ENCODE results near the gene LINC01488. TPM values are rescaled to one million over a fixed set of nuclear protein-coding genes. Genes with fewer than 3 reads are reported as not detected.

LINC01488 gene
- total RNA-seq, 2 donors from 2014 or later: not detected

- intact Hi-C loops (cut with DNase I): no loop called here
- H3K4me3 ChIP-seq: no peak overlapping the region
- no peak for DNase-seq
- H3K9me3 ChIP-seq: no peaks in the 10 kb centered on the region
- no peak for TF ChIP-seq CTCF (IDR thresholded peaks at IDR 0.05)
- no peaks in the 10 kb centered on the region for H3K36me3 ChIP-seq
- no peaks in the 10 kb centered on the region for H3K27me3 ChIP-seq
- no peak overlapping the region for H3K9ac ChIP-seq (ENCODE audit: low read depth in 2 of 2, low read length in 2 of 2)
- H3K27ac ChIP-seq: no peak overlapping the region
- no peaks in the 10 kb centered on the region for H3K4me1 ChIP-seq
Observed at GRCh38 chr11:69496631-69497220, 15.3 kb downstream of the LINC01488 start.

- no peak for TF ChIP-seq CTCF (IDR thresholded peaks at IDR 0.05)
- H3K36me3 ChIP-seq: no peaks in the 10 kb centered on the region
- H3K4me3 ChIP-seq: no peak overlapping the region
- no peak overlapping the region for H3K9ac ChIP-seq (ENCODE audit: low read depth in 2 of 2, low read length in 2 of 2)
- H3K27ac ChIP-seq: no peak overlapping the region
- no peaks in the 10 kb centered on the region for H3K27me3 ChIP-seq
- no peaks in the 10 kb centered on the region for H3K9me3 ChIP-seq
- no peaks in the 10 kb centered on the region for H3K4me1 ChIP-seq
- intact Hi-C loops (cut with DNase I): no loop called here
- DNase-seq: no peak
Observed at GRCh38 chr11:69497221-69497787, 15.8 kb downstream of the LINC01488 start.

GRCh38 chr11:69498614-69499175 lies 17.2 kb downstream of the LINC01488 start:
- TF ChIP-seq CTCF (IDR thresholded peaks at IDR 0.05): no peak
- intact Hi-C loops (cut with DNase I): no loop called here
- no peak for DNase-seq

GRCh38 chr11:69499186-69499917 lies 17.9 kb downstream of the LINC01488 start:
- Histone ChIP-seq H3K9ac (ENCODE audit: low read depth in 2 of 2, low read length in 2 of 2) (no peak overlapping the region), H3K27me3 (no peaks in the 10 kb centered on the region), H3K4me1 (no peaks in the 10 kb centered on the region), H3K27ac (no peak overlapping the region), H3K36me3 (no peaks in the 10 kb centered on the region), H3K4me3 (no peak overlapping the region), H3K9me3 (no peaks in the 10 kb centered on the region)
- DNase-seq: no peak
- intact Hi-C loops (cut with DNase I): no loop called here
- TF ChIP-seq CTCF (IDR thresholded peaks at IDR 0.05): no peak

More at GRCh38 chr11:69498614-69499175, 17.2 kb downstream of the LINC01488 start:
- H3K9ac ChIP-seq (ENCODE audit: low read depth in 2 of 2, low read length in 2 of 2): no peak overlapping the region
- no peak overlapping the region for H3K27ac ChIP-seq
- no peaks in the 10 kb centered on the region for H3K27me3 ChIP-seq
- no peaks in the 10 kb centered on the region for H3K36me3 ChIP-seq
- no peaks in the 10 kb centered on the region for H3K4me1 ChIP-seq
- H3K4me3 ChIP-seq: no peak overlapping the region
- H3K9me3 ChIP-seq: no peaks in the 10 kb centered on the region

GRCh38 chr11:69499918-69500284 lies 18.4 kb downstream of the LINC01488 start:
- no peak overlapping the region for H3K27ac ChIP-seq
- no peak overlapping the region for H3K4me3 ChIP-seq
- H3K9me3 ChIP-seq: no peaks in the 10 kb centered on the region
- no peak for TF ChIP-seq CTCF (IDR thresholded peaks at IDR 0.05)
- intact Hi-C loops (cut with DNase I): no loop called here
- H3K36me3 ChIP-seq: no peaks in the 10 kb centered on the region
- H3K9ac ChIP-seq (ENCODE audit: low read depth in 2 of 2, low read length in 2 of 2): peak overlapping the region in 1 of 2 donors; percentile 28
- no peaks in the 10 kb centered on the region for H3K27me3 ChIP-seq
- no peaks in the 10 kb centered on the region for H3K4me1 ChIP-seq
- no peak for DNase-seq
